ENCODE results near the gene CEMIP2.

The CEMIP2 gene

DNA sequence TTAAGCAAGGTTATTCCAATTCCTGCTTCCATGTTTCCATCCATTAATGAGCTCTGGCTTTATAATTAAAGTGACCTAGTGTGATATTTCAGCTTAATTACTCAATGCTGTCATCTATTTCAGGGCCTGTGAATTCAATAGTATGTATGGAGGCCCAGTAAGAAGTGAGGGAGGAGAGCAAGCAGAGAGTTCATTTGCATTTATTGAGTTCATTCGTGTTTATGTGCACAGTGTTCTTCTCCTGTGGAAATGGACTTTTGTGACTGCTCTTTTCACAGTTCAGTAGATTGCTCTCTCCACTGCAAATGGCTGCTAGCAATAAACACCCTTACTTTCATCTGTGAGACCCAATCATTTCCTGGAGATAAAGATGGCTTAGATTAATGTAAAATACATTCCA is 130.9 kb downstream of the CEMIP2 start:
- no peak for DNase-seq

DNA sequence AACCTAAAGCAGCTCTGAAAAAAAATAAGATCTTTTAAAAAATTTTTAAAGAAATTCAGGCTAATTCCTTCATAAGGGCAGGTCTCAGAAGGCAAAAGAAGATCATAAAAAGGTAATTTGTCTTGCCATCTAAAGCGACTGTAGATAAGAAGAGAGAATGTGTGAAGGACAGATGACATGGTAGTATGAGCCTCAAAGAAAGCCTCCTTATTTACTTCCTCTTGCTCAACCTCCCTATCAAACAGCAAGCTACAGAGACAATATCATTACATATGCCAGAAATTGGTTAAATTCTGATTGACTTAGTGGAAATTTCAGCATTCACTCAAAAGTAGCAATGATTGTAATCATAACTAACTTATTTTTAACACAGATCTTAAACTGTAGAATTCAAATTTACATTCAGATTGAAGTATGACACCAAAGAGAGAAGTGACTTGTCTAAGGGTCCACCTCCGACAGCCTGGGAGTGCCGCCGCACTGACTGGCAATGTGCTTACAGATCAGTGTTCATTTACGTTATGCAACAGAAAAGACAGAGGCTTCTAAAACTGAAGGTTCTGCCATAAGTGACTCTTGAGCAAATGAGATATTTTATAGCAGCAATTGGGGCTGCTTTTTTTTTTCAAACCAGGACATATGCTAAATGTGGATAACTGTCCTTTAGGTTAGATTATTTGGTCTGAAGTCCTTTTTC is 132.0 kb downstream of the CEMIP2 start:
- DNase-seq: no peak

DNA sequence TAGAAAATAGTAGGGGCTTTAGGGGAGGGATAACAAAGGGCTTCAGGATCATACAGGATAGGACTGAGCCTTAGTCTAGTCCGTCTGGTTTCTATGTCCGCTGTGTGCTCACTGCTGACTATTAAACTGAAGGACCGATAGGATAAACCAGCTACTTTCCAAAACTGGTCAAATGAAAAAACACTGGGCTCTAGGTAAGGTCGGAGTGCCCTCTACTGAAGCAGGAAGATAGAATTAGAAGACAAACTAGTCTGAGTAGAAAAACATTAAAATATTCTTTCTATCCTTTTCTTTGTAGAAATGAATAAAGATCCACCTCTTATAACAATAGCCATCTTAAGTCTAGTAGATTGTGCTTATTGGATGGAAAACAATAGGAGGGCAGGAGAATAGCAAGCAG is 133.6 kb downstream of the CEMIP2 start:
- no peak for DNase-seq

All from activated CD8-positive, alpha-beta memory T cell treated with anti-CD3 and anti-CD28 coated beads, Interleukin-2, amount 50 U/mL, for 48 hours (primary cell).